WTC11 (cell line): ENCODE results near the gene CMYA5. TPM values are rescaled to one million over a fixed set of nuclear protein-coding genes. Genes with fewer than 3 reads are reported as not detected.

Experiments
- ATAC-seq: fragments of 200-7000 bp; cut with Tn5 transposase; 2 replicates; pipeline ENCODE4 v1.10.0; 2021; ENCODE audit warnings: mild to moderate bottlenecking, moderate library complexity
- CTCF ChIA-PET: fragments of 300-600 bp; sonication (Branson Sonifier 250); formaldehyde crosslinking; loops from one replicate; lab custom pipeline; 2021; ENCODE audit warnings: antibody characterized with exemption; lab: Charles Lee
- POLR2A ChIA-PET: fragments of 350-600 bp; sonication (Branson Sonifier 250); formaldehyde crosslinking; loops from one replicate; lab custom pipeline; 2021; ENCODE audit warnings: antibody characterized with exemption; lab: Charles Lee
- DNase-seq: peaks from one replicate; pipeline ENCODE4 v3.0.0; 2021; ENCODE audit warnings: low spot score
- H3K27ac Mint-ChIP-seq: 2 replicates; pipeline ENCODE4 v1.8.0; 2021; ENCODE audit warnings: mixed read lengths
- H3K27me3 Mint-ChIP-seq: 2 replicates; pipeline ENCODE4 v1.8.0; 2021; ENCODE audit warnings: low read depth, mild to moderate bottlenecking, moderate library complexity, mixed read lengths
- H3K36me3 Mint-ChIP-seq: 2 replicates; pipeline ENCODE4 v1.8.0; 2021; ENCODE audit warnings: mixed read lengths
- H3K4me1 Mint-ChIP-seq: 2 replicates; pipeline ENCODE4 v1.8.0; 2022; ENCODE audit warnings: mixed read lengths
- H3K4me3 Mint-ChIP-seq: 2 replicates; pipeline ENCODE4 v1.8.0; 2021; ENCODE audit warnings: mild to moderate bottlenecking, moderate library complexity, mixed read lengths
- H3K9me3 Mint-ChIP-seq: 2 replicates; pipeline ENCODE4 v1.8.0; 2021; ENCODE audit warnings: mixed read lengths
- ATF1 ChIP-seq: sonication (generic); formaldehyde crosslinking; IDR thresholded peaks from 2 replicates; pipeline ENCODE4 v1.8.1; 2023; ENCODE audit warnings: mild to moderate bottlenecking, moderate library complexity, missing genetic modification reagents
- CREB1 ChIP-seq: sonication (generic); formaldehyde crosslinking; IDR thresholded peaks from 2 replicates; pipeline ENCODE4 v1.8.0; 2023; ENCODE audit warnings: mild to moderate bottlenecking, missing genetic modification reagents
- FOXK1 ChIP-seq: sonication (generic); formaldehyde crosslinking; IDR thresholded peaks from 2 replicates; pipeline ENCODE4 v1.8.0; 2022; ENCODE audit warnings: mild to moderate bottlenecking, moderate library complexity, missing genetic modification reagents
- GABPB1 ChIP-seq: sonication (generic); formaldehyde crosslinking; IDR thresholded peaks from 2 replicates; pipeline ENCODE4 v1.8.1; 2023; ENCODE audit warnings: mild to moderate bottlenecking, missing genetic modification reagents
- GTF2I ChIP-seq: fragments of 250-450 bp; sonication (Bioruptor Pico); conservative IDR thresholded peaks from 2 replicates; pipeline ENCODE4 v1.4.0; 2021; ENCODE audit warnings: mild to moderate bottlenecking
- HMGA2 ChIP-seq: fragments of 250-450 bp; sonication (Bioruptor Pico); IDR thresholded peaks from 2 replicates; pipeline ENCODE4 v1.4.0; 2021; ENCODE audit warnings: mild to moderate bottlenecking, moderate library complexity
- MYBL2 ChIP-seq: sonication (generic); formaldehyde crosslinking; IDR thresholded peaks from 2 replicates; pipeline ENCODE4 v1.8.1; 2023; ENCODE audit warnings: mild to moderate bottlenecking, moderate library complexity, missing genetic modification reagents
- NFATC4 ChIP-seq: fragments of 250-450 bp; sonication (Bioruptor Pico); IDR thresholded peaks from 2 replicates; pipeline ENCODE4 v1.9.0; 2021; ENCODE audit warnings: mild to moderate bottlenecking
- NR2C2 ChIP-seq: sonication (generic); formaldehyde crosslinking; IDR thresholded peaks from 2 replicates; pipeline ENCODE4 v1.8.0; 2022; ENCODE audit warnings: mild to moderate bottlenecking, missing genetic modification reagents
- OVOL2 ChIP-seq: fragments of 250-450 bp; sonication (Bioruptor Pico); IDR thresholded peaks from 2 replicates; pipeline ENCODE4 v1.9.0; 2021; ENCODE audit warnings: mild to moderate bottlenecking, borderline replicate concordance
- RORB ChIP-seq: fragments of 250-450 bp; sonication (Bioruptor Pico); IDR thresholded peaks from 2 replicates; pipeline ENCODE4 v1.9.0; 2021; ENCODE audit warnings: mild to moderate bottlenecking
- TCF7 ChIP-seq: sonication (generic); formaldehyde crosslinking; IDR thresholded peaks from 2 replicates; pipeline ENCODE4 v1.8.0; 2022; ENCODE audit warnings: mild to moderate bottlenecking, low read depth, missing genetic modification reagents, moderate library complexity
- ZNF317 ChIP-seq: sonication (generic); formaldehyde crosslinking; IDR thresholded peaks from 2 replicates; pipeline ENCODE4 v1.8.1; 2023; ENCODE audit warnings: low read depth, mild to moderate bottlenecking, moderate library complexity, missing genetic modification reagents, borderline replicate concordance
- ZNF423 ChIP-seq: fragments of 250-450 bp; sonication (Bioruptor Pico); IDR thresholded peaks from 2 replicates; pipeline ENCODE4 v2.1.2; 2022; ENCODE audit warnings: mild to moderate bottlenecking, moderate library complexity
- total RNA-seq: library from RNA; stranded (reverse); gene quantifications from 3 replicates; pipeline ENCODE4 v1.2.3, GENCODE V29; 2021
- TF ChIP-seq, protein P1 (sequence below): sonication (generic); formaldehyde crosslinking; IDR thresholded peaks from 2 replicates; pipeline ENCODE4 v1.8.0; 2022; ENCODE audit warnings: mild to moderate bottlenecking, missing genetic modification reagents
- TF ChIP-seq, protein P2 (sequence below): sonication (generic); formaldehyde crosslinking; IDR thresholded peaks from 2 replicates; pipeline ENCODE4 v1.8.1; 2023; ENCODE audit warnings: mild to moderate bottlenecking, missing genetic modification reagents, moderate library complexity
- TF ChIP-seq, protein P3 (sequence below): fragments of 250-450 bp; sonication (Bioruptor Pico); IDR thresholded peaks from 2 replicates; pipeline ENCODE4 v1.9.0; 2021; ENCODE audit warnings: mild to moderate bottlenecking, borderline replicate concordance
- TF ChIP-seq, protein P4 (sequence below): fragments of 200-600 bp; IDR thresholded peaks from 2 replicates; pipeline ENCODE4 v1.8.0; 2022; ENCODE audit warnings: antibody characterized with exemption
- TF ChIP-seq, protein P5 (sequence below): sonication (generic); formaldehyde crosslinking; IDR thresholded peaks from 2 replicates; pipeline ENCODE4 v1.8.1; 2022; ENCODE audit warnings: low read depth, mild to moderate bottlenecking, moderate library complexity, missing genetic modification reagents, borderline replicate concordance
- TF ChIP-seq, protein P6 (sequence below): sonication (generic); formaldehyde crosslinking; IDR thresholded peaks from 2 replicates; pipeline ENCODE4 v1.8.1; 2023; ENCODE audit warnings: mild to moderate bottlenecking, missing genetic modification reagents

Gene CMYA5
- total RNA-seq, 1 experiment from 2014 or later: 1.2 TPM

DNA sequence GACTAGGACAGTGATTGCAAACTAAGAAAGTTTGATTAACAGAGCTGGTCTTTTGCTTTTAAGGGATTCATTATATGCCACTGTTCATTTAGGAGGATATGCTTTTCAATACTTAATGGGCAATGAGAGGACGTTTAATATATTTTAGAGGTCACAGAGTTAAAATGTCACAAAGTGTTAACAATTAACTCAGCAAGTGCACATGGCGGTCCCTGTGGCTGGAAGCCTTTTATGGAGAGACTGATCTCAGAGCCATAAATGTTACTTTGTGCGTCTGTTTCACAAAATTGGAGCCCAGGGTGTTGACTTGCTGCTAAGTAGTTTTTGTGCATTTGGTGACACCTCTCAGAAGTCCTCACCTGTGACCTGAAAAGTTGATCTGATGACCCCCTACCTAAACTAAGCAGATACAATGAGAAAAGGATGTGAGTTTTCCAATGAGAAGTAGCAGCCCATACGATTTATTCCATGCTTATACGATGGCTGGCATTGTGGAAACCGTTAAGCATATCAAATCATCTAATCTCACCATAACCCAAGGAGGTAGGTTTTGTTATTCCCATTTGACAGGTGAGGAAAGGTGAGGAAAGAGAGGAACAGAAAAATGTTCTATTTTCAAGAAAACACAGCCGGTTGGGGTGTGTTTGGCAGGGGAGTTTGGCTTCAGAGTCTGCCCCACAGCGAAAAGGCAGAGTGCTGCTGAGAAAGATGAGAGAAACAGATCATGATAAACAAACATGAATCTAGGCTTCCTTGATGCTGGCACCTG, 64.4 kb downstream of the CMYA5 start:
- TF ChIP-seq MYBL2 (CRISPR knock-in tag): no peak
- H3K4me1 Mint-ChIP-seq: peaks cover 19% of the 10 kb centered on the region
- no peaks in the 10 kb centered on the region for H3K27me3 Mint-ChIP-seq
- no peaks in the 10 kb centered on the region for H3K9me3 Mint-ChIP-seq
- no peak for ATAC-seq
- H3K36me3 Mint-ChIP-seq: no peaks in the 10 kb centered on the region
- no peak overlapping the region for H3K27ac Mint-ChIP-seq
- ChIA-PET POLR2A (no interaction called here), CTCF (interaction anchor here (2.2 kb wide), 1 partner anchor 20 kb away, joined by 11 read pairs; no protein-coding TSS in a partner anchor)
- no peak for DNase-seq
- H3K4me3 Mint-ChIP-seq: no peak overlapping the region

DNA sequence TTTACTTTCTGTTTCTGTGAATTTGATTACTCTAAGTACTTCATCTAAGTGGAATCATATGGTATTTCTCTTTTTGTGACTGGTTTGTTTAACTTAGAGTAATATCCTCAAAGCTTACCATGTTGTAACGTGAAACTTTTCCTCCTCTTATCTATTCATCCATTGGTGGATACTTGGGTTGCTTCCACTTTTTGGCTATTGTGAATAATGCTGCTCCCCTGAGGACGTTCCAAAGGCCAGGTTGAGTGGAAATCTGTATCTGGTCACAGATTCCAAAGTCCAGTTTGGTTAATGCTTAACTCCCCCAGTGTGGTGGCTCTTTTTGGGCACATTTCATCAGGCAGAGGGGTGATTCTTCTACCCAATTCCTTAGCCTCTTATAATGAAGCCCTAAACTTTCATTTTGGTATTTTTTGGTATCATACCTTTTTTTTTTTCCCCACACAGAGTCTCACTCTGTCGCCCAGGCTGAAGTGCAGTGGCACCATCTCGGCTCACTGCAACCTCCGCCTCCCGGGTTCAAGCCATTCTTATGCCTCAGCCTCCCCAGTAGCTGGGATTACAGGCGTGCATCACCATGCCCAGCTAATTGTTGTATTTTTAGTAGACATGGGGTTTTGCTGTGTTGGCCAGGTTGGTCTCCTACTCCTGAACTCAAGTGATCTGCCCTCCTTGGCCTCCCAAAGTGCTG, 65.4 kb downstream of the CMYA5 start:
- peak; percentile 78 for TF ChIP-seq GABPB1 (CRISPR knock-in tag)
- TF ChIP-seq, protein P1, sequence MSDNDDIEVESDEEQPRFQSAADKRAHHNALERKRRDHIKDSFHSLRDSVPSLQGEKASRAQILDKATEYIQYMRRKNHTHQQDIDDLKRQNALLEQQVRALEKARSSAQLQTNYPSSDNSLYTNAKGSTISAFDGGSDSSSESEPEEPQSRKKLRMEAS (CRISPR knock-in tag): no peak
- no peaks in the 10 kb centered on the region for H3K36me3 Mint-ChIP-seq
- H3K4me3 Mint-ChIP-seq: no peak overlapping the region
- no peak overlapping the region for H3K27ac Mint-ChIP-seq
- ChIA-PET CTCF (no interaction called here), POLR2A (no interaction called here)
- no peak for DNase-seq
- no peaks in the 10 kb centered on the region for H3K9me3 Mint-ChIP-seq
- no peak for ATAC-seq
- H3K27me3 Mint-ChIP-seq: no peaks in the 10 kb centered on the region
- H3K4me1 Mint-ChIP-seq: peaks cover 16% of the 10 kb centered on the region

DNA sequence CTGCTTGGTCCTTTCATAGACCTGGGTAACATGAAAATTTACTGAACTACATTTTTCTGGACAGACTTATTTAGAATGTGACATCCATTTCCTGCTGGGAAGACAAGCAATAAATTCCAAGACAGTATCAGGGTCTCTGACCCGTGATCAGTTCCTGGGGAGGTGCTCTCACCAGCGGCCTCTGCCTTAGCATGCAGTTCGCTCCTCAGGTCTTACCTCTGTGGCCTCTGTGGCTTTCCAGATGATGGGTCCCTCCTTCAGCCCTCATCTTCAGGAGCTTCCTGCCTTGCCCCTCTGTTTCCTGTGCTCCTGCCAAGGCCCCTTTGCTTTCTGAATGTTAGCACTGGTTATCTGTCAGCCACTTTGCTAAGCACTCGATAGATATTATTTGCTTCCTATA, 66.4 kb downstream of the CMYA5 start:
- no peaks in the 10 kb centered on the region for H3K9me3 Mint-ChIP-seq
- ATAC-seq (no peak), DNase-seq (no peak)
- no peaks in the 10 kb centered on the region for H3K27me3 Mint-ChIP-seq
- ChIA-PET CTCF (no interaction called here), POLR2A (no interaction called here)
- no peak overlapping the region for H3K27ac Mint-ChIP-seq
- H3K4me1 Mint-ChIP-seq: peaks cover 5% of the 10 kb centered on the region
- TF ChIP-seq, protein P2, sequence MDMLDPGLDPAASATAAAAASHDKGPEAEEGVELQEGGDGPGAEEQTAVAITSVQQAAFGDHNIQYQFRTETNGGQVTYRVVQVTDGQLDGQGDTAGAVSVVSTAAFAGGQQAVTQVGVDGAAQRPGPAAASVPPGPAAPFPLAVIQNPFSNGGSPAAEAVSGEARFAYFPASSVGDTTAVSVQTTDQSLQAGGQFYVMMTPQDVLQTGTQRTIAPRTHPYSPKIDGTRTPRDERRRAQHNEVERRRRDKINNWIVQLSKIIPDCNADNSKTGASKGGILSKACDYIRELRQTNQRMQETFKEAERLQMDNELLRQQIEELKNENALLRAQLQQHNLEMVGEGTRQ (CRISPR knock-in tag): no peak
- TF ChIP-seq RORB (CRISPR knock-in tag) (no peak), CREB1 (CRISPR knock-in tag) (no peak), ATF1 (CRISPR knock-in tag) (no peak), OVOL2 (CRISPR knock-in tag) (no peak), FOXK1 (CRISPR knock-in tag) (no peak), NFATC4 (no peak), ZNF317 (CRISPR knock-in tag) (no peak), GTF2I (CRISPR knock-in tag) (no peak), HMGA2 (CRISPR knock-in tag) (no peak), TCF7 (no peak), ZNF423 (no peak), NR2C2 (CRISPR knock-in tag) (no peak)
- TF ChIP-seq, protein P3, sequence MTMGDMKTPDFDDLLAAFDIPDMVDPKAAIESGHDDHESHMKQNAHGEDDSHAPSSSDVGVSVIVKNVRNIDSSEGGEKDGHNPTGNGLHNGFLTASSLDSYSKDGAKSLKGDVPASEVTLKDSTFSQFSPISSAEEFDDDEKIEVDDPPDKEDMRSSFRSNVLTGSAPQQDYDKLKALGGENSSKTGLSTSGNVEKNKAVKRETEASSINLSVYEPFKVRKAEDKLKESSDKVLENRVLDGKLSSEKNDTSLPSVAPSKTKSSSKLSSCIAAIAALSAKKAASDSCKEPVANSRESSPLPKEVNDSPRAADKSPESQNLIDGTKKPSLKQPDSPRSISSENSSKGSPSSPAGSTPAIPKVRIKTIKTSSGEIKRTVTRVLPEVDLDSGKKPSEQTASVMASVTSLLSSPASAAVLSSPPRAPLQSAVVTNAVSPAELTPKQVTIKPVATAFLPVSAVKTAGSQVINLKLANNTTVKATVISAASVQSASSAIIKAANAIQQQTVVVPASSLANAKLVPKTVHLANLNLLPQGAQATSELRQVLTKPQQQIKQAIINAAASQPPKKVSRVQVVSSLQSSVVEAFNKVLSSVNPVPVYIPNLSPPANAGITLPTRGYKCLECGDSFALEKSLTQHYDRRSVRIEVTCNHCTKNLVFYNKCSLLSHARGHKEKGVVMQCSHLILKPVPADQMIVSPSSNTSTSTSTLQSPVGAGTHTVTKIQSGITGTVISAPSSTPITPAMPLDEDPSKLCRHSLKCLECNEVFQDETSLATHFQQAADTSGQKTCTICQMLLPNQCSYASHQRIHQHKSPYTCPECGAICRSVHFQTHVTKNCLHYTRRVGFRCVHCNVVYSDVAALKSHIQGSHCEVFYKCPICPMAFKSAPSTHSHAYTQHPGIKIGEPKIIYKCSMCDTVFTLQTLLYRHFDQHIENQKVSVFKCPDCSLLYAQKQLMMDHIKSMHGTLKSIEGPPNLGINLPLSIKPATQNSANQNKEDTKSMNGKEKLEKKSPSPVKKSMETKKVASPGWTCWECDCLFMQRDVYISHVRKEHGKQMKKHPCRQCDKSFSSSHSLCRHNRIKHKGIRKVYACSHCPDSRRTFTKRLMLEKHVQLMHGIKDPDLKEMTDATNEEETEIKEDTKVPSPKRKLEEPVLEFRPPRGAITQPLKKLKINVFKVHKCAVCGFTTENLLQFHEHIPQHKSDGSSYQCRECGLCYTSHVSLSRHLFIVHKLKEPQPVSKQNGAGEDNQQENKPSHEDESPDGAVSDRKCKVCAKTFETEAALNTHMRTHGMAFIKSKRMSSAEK (CRISPR knock-in tag): no peak
- TF ChIP-seq, protein P4, sequence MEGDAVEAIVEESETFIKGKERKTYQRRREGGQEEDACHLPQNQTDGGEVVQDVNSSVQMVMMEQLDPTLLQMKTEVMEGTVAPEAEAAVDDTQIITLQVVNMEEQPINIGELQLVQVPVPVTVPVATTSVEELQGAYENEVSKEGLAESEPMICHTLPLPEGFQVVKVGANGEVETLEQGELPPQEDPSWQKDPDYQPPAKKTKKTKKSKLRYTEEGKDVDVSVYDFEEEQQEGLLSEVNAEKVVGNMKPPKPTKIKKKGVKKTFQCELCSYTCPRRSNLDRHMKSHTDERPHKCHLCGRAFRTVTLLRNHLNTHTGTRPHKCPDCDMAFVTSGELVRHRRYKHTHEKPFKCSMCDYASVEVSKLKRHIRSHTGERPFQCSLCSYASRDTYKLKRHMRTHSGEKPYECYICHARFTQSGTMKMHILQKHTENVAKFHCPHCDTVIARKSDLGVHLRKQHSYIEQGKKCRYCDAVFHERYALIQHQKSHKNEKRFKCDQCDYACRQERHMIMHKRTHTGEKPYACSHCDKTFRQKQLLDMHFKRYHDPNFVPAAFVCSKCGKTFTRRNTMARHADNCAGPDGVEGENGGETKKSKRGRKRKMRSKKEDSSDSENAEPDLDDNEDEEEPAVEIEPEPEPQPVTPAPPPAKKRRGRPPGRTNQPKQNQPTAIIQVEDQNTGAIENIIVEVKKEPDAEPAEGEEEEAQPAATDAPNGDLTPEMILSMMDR: no peak
- TF ChIP-seq, protein P5, sequence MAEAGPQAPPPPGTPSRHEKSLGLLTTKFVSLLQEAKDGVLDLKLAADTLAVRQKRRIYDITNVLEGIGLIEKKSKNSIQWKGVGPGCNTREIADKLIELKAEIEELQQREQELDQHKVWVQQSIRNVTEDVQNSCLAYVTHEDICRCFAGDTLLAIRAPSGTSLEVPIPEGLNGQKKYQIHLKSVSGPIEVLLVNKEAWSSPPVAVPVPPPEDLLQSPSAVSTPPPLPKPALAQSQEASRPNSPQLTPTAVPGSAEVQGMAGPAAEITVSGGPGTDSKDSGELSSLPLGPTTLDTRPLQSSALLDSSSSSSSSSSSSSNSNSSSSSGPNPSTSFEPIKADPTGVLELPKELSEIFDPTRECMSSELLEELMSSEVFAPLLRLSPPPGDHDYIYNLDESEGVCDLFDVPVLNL (CRISPR knock-in tag): no peak
- TF ChIP-seq, protein P6, sequence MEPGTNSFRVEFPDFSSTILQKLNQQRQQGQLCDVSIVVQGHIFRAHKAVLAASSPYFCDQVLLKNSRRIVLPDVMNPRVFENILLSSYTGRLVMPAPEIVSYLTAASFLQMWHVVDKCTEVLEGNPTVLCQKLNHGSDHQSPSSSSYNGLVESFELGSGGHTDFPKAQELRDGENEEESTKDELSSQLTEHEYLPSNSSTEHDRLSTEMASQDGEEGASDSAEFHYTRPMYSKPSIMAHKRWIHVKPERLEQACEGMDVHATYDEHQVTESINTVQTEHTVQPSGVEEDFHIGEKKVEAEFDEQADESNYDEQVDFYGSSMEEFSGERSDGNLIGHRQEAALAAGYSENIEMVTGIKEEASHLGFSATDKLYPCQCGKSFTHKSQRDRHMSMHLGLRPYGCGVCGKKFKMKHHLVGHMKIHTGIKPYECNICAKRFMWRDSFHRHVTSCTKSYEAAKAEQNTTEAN (CRISPR knock-in tag): no peak
- H3K4me3 Mint-ChIP-seq: no peak overlapping the region
- H3K36me3 Mint-ChIP-seq: no peaks in the 10 kb centered on the region
